Activated naive CD8-positive, alpha-beta T cell treated with anti-CD3 and anti-CD28 coated beads, Interleukin-2, amount 10 ng/mL, durations not matched to agents 7 days and 5 days (primary cell): ENCODE results near the gene CYP3A7. TPM values are rescaled to one million over a fixed set of nuclear protein-coding genes. Genes with fewer than 3 reads are reported as not detected.
"Not testable (repeated sequence)": the region's sequence is repeated elsewhere in the genome, so short reads cannot be mapped to it uniquely, and the experiment has no call there.

Experiments
- ATAC-seq: fragments of 150-1000 bp; cut with Tn5 transposase; one replicate; pipeline ENCODE4 v1.10.0; 2021; ENCODE audit warnings: low read depth, moderate library complexity
- POLR2A ChIA-PET: fragments of 350-600 bp; sonication (Branson Sonifier 250); formaldehyde crosslinking; loops from one replicate; lab custom pipeline; 2021; ENCODE audit warnings: antibody characterized with exemption; lab: Charles Lee
- DNase-seq: peaks from one replicate; pipeline ENCODE4 v3.0.0; 2021
- H3K27ac Mint-ChIP-seq: one replicate; pipeline ENCODE4 v1.8.0; 2022; ENCODE audit warnings: mild to moderate bottlenecking, mixed read lengths
- H3K27me3 Mint-ChIP-seq: one replicate; pipeline ENCODE4 v1.8.0; 2022; ENCODE audit warnings: mild to moderate bottlenecking, moderate library complexity, mixed read lengths
- H3K36me3 Mint-ChIP-seq: one replicate; pipeline ENCODE4 v1.8.0; 2021; ENCODE audit warnings: mild to moderate bottlenecking, mixed read lengths
- H3K4me1 Mint-ChIP-seq: one replicate; pipeline ENCODE4 v1.8.0; 2021; ENCODE audit warnings: mixed read lengths
- H3K4me3 Mint-ChIP-seq: one replicate; pipeline ENCODE4 v1.8.0; 2022; ENCODE audit warnings: mild to moderate bottlenecking, moderate library complexity, mixed read lengths
- H3K9me3 Mint-ChIP-seq: one replicate; pipeline ENCODE4 v1.8.0; 2021; ENCODE audit warnings: mixed read lengths
- total RNA-seq, 2 experiments: library from RNA; stranded (reverse); gene quantifications; one replicate each; pipeline ENCODE4 v1.2.3, GENCODE V29; 2021

Gene CYP3A7
- not detected for total RNA-seq

DNA sequence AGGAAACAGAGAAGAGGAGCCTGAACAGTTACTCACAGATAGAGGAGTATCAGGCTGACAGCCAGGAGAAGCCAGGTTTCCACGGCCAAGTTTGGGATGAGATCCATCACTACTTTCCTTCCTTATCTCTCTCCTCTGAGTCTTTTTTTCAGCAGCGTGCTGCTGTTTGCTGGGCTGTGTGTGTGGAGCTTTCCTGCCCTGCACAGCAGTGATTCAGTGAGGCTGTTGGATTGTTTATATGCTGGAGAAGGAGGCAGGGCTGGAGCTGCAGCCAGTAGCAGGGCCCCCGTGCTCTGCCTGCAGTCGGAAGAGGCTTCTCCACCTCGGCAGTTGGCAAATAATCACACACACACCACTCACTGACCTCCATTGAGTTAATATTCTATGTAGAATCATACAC, at the start of gene CYP3A7:
Gene CYP3A7, minus strand, starts transcription at position 210 of the 400 bp plus-strand sequence. Its CDS starts 103 bp downstream, at position 107.
- Mint-ChIP-seq H3K27me3 (no peaks in the 10 kb centered on the region), H3K9me3 (no peaks in the 10 kb centered on the region), H3K4me1 (peaks cover 7% of the 10 kb centered on the region), H3K27ac (no peak within 1 kb of the TSS), H3K36me3 (peaks cover 8% of the 10 kb centered on the region), H3K4me3 (no peak within 1 kb of the TSS)
- POLR2A ChIA-PET, result no interaction called here
- DNase-seq (no peak), ATAC-seq (no peak)

DNA sequence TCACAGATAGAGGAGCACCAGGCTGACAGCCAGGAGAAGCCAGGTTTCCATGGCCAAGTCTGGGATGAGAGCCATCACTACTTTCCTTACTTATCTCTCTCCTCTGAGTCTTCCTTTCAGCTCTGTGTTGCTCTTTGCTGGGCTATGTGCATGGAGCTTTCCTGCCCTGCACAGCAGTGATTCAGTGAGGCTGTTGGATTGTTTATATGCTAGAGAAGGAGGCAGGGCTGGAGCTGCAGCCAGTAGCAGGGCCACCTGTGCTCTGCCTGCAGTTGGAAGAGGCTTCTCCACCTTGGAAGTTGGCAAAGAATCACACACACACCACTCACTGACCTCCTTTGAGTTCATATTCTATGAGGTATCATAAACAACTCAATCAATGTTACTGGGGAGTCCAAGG, 49.0 kb upstream of the CYP3A7 start, which contains the start of gene CYP3A4:
Gene CYP3A4, minus strand, starts transcription at position 178 of the 400 bp plus-strand sequence. Its CDS starts 103 bp downstream, at position 75.
- DNase-seq, result no peak
- peaks cover 9% of the 10 kb centered on the region for H3K27me3 Mint-ChIP-seq
- H3K4me3 Mint-ChIP-seq, result no peak within 1 kb of the TSS
- POLR2A ChIA-PET, result no interaction called here
- no peaks in the 10 kb centered on the region for H3K9me3 Mint-ChIP-seq
- peaks cover 6% of the 10 kb centered on the region for H3K4me1 Mint-ChIP-seq
- no peak for ATAC-seq
- no peaks in the 10 kb centered on the region for H3K36me3 Mint-ChIP-seq
- H3K27ac Mint-ChIP-seq, result no peak within 1 kb of the TSS

DNA sequence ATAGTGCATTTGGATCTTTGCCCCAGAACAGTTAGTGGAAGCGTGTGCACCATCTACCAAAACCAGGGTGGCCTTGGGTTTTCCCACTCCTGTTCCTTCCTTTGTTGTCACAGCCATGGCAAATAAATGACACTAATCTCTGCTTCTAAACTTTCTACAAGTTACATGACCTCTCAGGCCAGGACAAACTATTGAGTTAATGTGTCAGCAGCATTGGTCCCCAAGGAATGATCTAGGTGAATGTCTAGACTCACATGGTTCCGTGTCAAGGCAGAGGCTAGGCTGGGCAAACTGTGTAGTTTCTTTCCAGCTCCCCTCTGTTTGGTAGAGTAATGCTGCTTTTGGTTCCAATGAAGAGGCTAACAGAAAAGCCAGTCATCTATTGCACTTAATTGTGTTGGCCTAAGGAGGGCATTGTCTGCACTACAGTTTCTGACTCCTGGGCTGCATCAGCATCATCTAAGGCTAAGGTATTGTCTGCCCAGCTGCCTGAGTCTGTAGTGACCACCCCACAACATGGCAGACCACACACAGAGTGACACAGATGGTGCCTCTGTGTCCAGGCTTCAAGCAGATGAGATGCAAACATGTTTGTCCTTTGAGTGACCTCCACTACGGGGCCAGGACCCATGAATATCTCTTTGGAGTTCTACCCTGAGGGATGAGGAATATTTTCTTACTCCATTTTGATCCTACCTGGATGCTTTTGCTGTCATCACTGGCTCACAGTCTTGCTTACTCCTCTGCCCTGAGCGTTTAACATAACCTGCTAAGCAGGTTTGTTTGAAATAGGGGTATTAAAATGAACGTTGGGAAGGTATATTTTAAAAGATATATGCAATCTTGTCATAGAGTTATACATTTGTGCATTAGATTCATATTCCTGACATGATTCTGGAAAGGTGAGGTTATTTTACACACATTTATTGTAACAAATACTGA, 47.3 kb upstream of the CYP3A7 start:
- H3K4me3 Mint-ChIP-seq, result no peak overlapping the region
- DNase-seq (no peak), ATAC-seq (no peak)
- H3K27ac Mint-ChIP-seq, result no peak overlapping the region
- no peaks in the 10 kb centered on the region for H3K9me3 Mint-ChIP-seq
- POLR2A ChIA-PET, result no interaction called here
- peaks cover 2% of the 10 kb centered on the region for H3K4me1 Mint-ChIP-seq
- peaks cover 9% of the 10 kb centered on the region for H3K27me3 Mint-ChIP-seq
- no peaks in the 10 kb centered on the region for H3K36me3 Mint-ChIP-seq

DNA sequence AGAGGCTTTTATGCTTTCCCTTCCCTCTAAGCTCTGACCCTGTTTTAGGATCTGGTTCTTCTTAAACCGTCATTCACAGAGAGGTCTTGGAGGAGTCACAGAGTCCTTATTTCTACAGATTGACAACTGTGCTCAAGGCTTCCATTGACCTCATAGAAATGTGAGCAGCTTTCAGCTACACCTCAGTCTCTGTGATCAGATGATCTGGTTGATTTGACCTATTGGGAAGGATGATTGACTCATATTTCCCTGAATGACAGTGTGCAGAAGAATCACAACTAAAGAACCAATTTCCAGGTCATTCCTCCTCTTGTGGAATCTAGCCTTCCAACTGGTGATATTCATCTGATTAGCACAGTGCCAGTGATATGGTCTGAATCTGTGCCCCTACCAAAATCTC, 45.6 kb upstream of the CYP3A7 start:
- ATAC-seq (no peak), DNase-seq (no peak)
- POLR2A ChIA-PET, result no interaction called here
- Mint-ChIP-seq H3K36me3 (no peaks in the 10 kb centered on the region), H3K4me1 (no peaks in the 10 kb centered on the region), H3K27me3 (peaks cover 19% of the 10 kb centered on the region), H3K27ac (no peak overlapping the region), H3K4me3 (no peak overlapping the region), H3K9me3 (no peaks in the 10 kb centered on the region)

DNA sequence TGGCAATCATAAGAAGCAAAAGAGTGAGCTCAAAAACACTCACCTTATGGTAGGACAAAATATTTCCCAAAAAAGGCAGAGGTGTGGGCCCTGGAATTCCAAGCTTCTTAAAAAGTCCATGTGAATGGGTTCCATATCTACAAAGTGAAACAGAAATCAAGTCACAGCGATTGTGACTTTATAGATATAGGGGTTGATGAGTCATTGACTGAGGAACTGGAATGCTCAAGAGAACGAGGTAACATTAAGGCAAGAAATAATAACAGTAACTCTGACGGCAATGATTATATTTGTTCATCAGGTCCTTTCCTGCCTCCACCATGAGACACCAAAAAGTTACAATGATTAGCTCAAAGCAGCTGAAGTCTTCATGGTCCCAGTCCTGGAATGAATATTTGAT, 45.0 kb upstream of the CYP3A7 start:
- Mint-ChIP-seq H3K4me1 (no peaks in the 10 kb centered on the region), H3K36me3 (no peaks in the 10 kb centered on the region), H3K4me3 (no peak overlapping the region), H3K9me3 (no peaks in the 10 kb centered on the region), H3K27me3 (peaks cover 25% of the 10 kb centered on the region), H3K27ac (no peak overlapping the region)
- ATAC-seq (no peak), DNase-seq (no peak)
- POLR2A ChIA-PET, result no interaction called here

DNA sequence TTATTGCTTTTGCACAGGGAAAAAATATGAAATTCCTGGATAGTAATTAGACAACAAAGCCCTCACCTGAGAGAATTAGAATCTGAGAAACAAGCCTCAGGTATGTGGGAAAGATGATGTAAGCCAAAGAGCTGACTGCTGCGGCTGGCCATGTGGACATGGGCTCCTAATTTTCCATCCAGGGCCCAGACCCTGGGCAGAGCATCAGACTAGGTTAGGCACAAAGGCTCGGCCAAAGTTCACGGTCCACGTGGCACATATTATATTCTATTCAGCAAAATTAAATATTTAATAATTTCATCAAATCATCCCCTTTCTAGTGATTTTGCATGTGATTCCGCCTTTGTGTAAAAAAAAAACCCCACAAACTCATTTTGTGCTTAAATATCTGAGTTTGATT, 43.9 kb upstream of the CYP3A7 start:
- H3K27me3 Mint-ChIP-seq, result peaks cover 32% of the 10 kb centered on the region

DNA sequence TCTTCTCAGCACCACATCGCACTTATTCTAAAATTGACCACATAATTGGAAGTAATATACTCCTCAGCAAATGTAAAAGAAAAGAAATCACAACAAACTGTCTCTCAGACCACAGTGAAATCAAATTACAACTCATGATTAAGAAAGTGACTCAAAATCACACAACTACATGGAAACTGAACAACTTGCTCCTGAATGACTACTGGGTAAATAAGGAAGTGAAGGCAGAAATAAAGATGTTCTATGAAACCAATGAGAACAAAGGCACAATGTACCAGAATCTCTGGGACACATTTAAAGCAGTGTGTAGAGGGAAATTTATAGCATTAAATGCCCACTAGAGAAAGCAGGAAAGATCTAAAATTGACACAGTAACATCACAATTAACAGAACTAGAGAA, 38.4 kb upstream of the CYP3A7 start:
- peaks cover 39% of the 10 kb centered on the region for H3K27me3 Mint-ChIP-seq
- POLR2A ChIA-PET, H3K27ac Mint-ChIP-seq, H3K4me1 Mint-ChIP-seq, H3K9me3 Mint-ChIP-seq, ATAC-seq, H3K36me3 Mint-ChIP-seq, H3K4me3 Mint-ChIP-seq, DNase-seq: not testable (repeated sequence)

More for the DNA sequence above, 43.9 kb upstream of the CYP3A7 start:
- Mint-ChIP-seq H3K4me1 (no peaks in the 10 kb centered on the region), H3K27ac (no peak overlapping the region), H3K4me3 (no peak overlapping the region), H3K9me3 (peaks cover 4% of the 10 kb centered on the region), H3K36me3 (no peaks in the 10 kb centered on the region)
- DNase-seq, result no peak
- POLR2A ChIA-PET, result no interaction called here
- ATAC-seq, result no peak

DNA sequence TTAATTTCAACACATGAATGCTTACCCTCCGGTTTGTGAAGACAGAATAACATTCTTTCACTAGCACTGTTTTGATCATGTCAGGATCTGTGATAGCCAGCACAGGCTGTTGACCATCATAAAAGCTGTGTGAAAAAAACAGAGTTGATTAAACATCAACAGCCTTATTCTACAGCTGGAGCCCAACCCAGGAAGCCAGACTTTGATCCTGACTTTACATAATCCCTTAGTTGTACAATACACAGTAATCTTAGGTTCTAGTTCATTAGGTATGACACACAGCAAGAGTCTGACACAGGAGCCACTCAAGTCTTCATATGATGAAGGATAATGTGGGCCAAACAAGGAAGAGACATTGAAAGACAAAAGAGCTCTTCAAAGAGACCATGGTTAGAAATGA, 37.6 kb upstream of the CYP3A7 start:
- POLR2A ChIA-PET, result no interaction called here
- peaks cover 39% of the 10 kb centered on the region for H3K27me3 Mint-ChIP-seq
- ATAC-seq, result no peak
- no peak overlapping the region for H3K4me3 Mint-ChIP-seq
- H3K27ac Mint-ChIP-seq, result no peak overlapping the region
- peaks cover 8% of the 10 kb centered on the region for H3K4me1 Mint-ChIP-seq
- no peaks in the 10 kb centered on the region for H3K36me3 Mint-ChIP-seq
- DNase-seq, result no peak
- peaks cover 6% of the 10 kb centered on the region for H3K9me3 Mint-ChIP-seq

DNA sequence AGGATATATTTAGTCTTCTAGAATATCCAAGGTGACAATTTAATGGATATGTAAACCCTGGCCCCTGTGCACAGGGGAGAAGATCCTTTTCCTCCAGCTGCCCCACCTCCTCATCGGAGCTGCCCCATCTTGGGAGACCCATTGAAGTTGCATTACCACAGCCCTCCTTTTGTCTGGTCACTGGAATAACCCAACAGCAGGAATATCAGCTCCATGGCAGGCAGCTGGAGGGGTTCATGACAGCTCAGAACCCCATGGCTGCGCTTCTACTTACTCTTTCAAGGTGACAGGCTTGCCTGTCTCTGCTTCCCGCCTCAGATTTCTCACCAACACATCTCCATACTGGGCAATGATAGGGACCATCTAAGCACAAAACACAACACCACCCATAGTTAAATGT, 34.5 kb upstream of the CYP3A7 start:
- H3K36me3 Mint-ChIP-seq, ATAC-seq, H3K9me3 Mint-ChIP-seq, H3K27ac Mint-ChIP-seq, DNase-seq, POLR2A ChIA-PET, H3K4me3 Mint-ChIP-seq: not testable (repeated sequence)
- Mint-ChIP-seq H3K27me3 (peaks cover 16% of the 10 kb centered on the region), H3K4me1 (peaks cover 11% of the 10 kb centered on the region)

DNA sequence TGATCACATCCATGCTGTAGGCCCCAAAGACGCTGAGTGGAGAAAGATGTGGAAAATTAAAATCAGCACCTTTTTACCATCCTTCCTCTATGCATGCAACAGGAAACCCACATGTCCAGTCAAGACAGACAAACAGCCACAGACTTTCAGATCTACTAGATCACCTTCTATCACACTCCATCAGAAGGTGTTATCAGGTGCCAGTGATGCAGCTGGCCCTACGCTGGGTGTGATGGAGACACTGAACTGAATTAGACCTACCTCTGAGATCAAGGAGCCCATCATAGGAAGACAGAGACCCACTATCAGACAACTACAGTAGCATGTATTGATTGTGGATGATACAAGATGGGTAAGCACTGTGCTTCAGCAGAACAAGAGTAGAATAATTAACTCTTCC, 33.5 kb upstream of the CYP3A7 start:
- Mint-ChIP-seq H3K27ac (no peak overlapping the region), H3K4me1 (peaks cover 11% of the 10 kb centered on the region), H3K36me3 (no peaks in the 10 kb centered on the region), H3K27me3 (peaks cover 11% of the 10 kb centered on the region), H3K9me3 (peaks cover 2% of the 10 kb centered on the region), H3K4me3 (no peak overlapping the region)
- POLR2A ChIA-PET, result no interaction called here
- DNase-seq, result no peak
- no peak for ATAC-seq

DNA sequence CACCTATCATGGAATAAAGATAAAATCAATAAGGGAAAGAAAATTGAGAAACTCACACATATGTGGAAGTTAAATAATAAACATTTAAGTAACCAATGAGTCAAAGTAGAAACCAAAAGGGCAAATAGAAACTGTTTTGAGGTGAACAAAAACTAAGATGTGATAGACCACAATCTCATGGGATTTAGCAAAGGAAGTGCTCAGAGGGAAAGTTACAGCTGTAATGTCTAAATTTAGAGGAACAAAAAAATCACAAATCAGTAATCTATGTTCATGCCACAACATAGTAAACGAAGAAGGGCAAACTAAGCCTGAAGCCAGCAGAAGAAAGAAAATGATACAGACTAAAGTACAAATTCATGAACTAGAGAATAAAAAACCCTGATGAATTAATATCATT, 32.7 kb upstream of the CYP3A7 start:
- no peak for ATAC-seq
- no peak overlapping the region for H3K27ac Mint-ChIP-seq
- H3K4me1 Mint-ChIP-seq, result peaks cover 11% of the 10 kb centered on the region

DNA sequence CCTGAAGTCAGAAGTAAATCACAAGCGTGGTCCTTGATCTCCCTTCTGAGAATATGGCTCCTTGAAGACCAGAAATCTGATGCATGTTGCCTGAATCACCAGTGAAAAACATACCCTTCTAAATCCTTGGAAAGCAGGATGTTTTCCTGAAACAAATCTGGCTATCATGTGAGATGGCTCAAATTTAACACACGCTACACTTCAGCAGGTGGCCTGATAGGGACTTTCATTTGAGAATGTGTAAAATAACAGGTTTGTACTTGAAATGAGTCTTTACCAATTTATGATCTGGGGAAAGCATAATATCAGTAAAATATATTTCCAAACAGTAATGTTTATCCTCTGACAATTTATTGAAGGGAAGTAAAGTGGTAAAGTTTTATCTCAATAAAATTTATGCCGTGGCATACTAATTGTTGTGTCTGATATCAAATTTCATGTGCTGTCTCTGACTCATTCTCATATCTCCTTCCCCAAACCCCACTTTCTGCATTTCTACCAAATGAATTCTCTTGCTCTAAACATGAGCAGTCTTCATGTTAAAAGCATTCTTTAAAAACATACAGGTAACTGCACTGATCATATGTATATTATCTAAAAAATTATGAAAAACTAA, 31.6 kb upstream of the CYP3A7 start:
- peaks cover 11% of the 10 kb centered on the region for H3K4me1 Mint-ChIP-seq
- DNase-seq (no peak), ATAC-seq (no peak)
- H3K4me3 Mint-ChIP-seq, result no peak overlapping the region
- H3K9me3 Mint-ChIP-seq, result no peaks in the 10 kb centered on the region
- H3K36me3 Mint-ChIP-seq, result no peaks in the 10 kb centered on the region
- POLR2A ChIA-PET, result no interaction called here
- no peak overlapping the region for H3K27ac Mint-ChIP-seq
- H3K27me3 Mint-ChIP-seq, result peaks cover under 1% of the 10 kb centered on the region

More for the DNA sequence above, 32.7 kb upstream of the CYP3A7 start:
- peaks cover 6% of the 10 kb centered on the region for H3K27me3 Mint-ChIP-seq
- H3K4me3 Mint-ChIP-seq, result no peak overlapping the region
- no peaks in the 10 kb centered on the region for H3K9me3 Mint-ChIP-seq
- no peak for DNase-seq
- POLR2A ChIA-PET, result no interaction called here
- H3K36me3 Mint-ChIP-seq, result no peaks in the 10 kb centered on the region

DNA sequence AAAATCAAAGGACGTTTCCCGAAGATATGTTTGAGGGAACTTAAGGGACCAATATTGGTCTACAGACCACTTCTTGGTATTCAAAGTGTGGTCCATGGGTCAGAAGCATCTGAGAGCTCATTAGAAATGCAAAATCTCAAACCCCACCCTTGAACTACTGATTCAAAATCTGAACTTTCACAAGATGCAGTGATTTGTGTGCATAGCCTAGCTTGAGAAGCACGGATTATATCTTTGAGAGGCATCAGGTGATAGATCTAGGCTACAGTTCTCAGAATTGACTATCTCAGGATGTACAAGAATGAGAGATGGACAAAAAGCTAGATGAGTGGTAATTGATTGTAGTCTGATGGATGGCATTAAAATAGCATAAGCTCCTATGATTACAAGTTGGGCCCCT, 29.5 kb upstream of the CYP3A7 start:
- DNase-seq (no peak), ATAC-seq (no peak)
- no peak overlapping the region for H3K27ac Mint-ChIP-seq
- POLR2A ChIA-PET, result no interaction called here
- no peaks in the 10 kb centered on the region for H3K27me3 Mint-ChIP-seq
- H3K4me1 Mint-ChIP-seq, result peaks cover 11% of the 10 kb centered on the region
- no peaks in the 10 kb centered on the region for H3K36me3 Mint-ChIP-seq
- no peaks in the 10 kb centered on the region for H3K9me3 Mint-ChIP-seq
- H3K4me3 Mint-ChIP-seq, result no peak overlapping the region
